HepG2 (cell line): Measurements from ENCODE around the gene GDPGP1. TPM values are rescaled to one million over a fixed set of nuclear protein-coding genes. Genes with fewer than 3 reads are reported as not detected.
"Not testable (repeated sequence)": the region's sequence is repeated elsewhere in the genome, so short reads cannot be mapped to it uniquely, and the experiment has no call there.

Experiments used
- ATAC-seq: fragments of 200-7000 bp; cut with Tn5 transposase; 3 replicates; pipeline ENCODE4 v1.9.1; 2020; ENCODE audit warnings: mild to moderate bottlenecking, moderate library complexity
- BruUV-seq: library from RNA; stranded (reverse); fragments of 400-500 nt; replicated peaks from 2 replicates; lab custom pipeline; 2021; lab: Mats Ljungman, UMichigan
- CTCF ChIA-PET: fragments of 300-600 bp; formaldehyde crosslinking; extraction: SDS; loops from one replicate; lab custom pipeline; 2021; ENCODE audit warnings: low total read pairs, inconsistent platforms, low intra/inter-chr PET ratio; lab: Yijun Ruan, JAX
- POLR2A ChIA-PET: fragments of 350-600 bp; sonication (Branson Sonifier 250); formaldehyde crosslinking; loops from one replicate; lab custom pipeline; 2020; ENCODE audit warnings: antibody characterized with exemption, inconsistent platforms; lab: Yijun Ruan, JAX
- DNase-seq: peaks from one replicate; pipeline ENCODE4 v3.0.0-alpha.2; 2015; ENCODE audit warnings: low spot score
- FAIRE-seq: peaks from 3 replicates; lab custom pipeline; 2011; peaks lifted over from hg19 to GRCh38; lab: Jason Lieb, UNC
- H2AFZ ChIP-seq: one replicate; pipeline ENCODE4 v1.6.1; 2011; ENCODE audit warnings: low read length, inconsistent platforms
- H3K27ac ChIP-seq: fragments of 300-600 bp; 3 replicates; pipeline ENCODE4 v1.8.0; 2011; ENCODE audit warnings: mixed run types, mild to moderate bottlenecking, mixed read lengths, low read length, inconsistent platforms; ENCODE audit not compliant: insufficient read depth; ENCODE audit errors: extremely low read length
- H3K27me3 ChIP-seq, 2 experiments: fragments of 200-600 bp in 1 of 2; 2 replicates in 1 of 2; 3 replicates in 1 of 2; pipeline versions ENCODE4 v1.6.0 to v1.8.0; 2011; ENCODE audit warnings: low read length in 2 of 2, mild to moderate bottlenecking in 2 of 2, moderate library complexity in 2 of 2, inconsistent platforms in 1 of 2; ENCODE audit not compliant: insufficient read depth in 2 of 2, control insufficient read depth in 1 of 2
- H3K36me3 ChIP-seq, 2 experiments: fragments of 200-600 bp in 1 of 2; replicated peaks in 1 of 2; 2 replicates in 1 of 2; 3 replicates in 1 of 2; pipeline versions ENCODE4 v1.5.1 to v1.8.0; 2011; ENCODE audit warnings: low read length in 2 of 2, inconsistent platforms in 1 of 2; ENCODE audit not compliant: insufficient read depth in 2 of 2, control insufficient read depth in 1 of 2
- H3K4me1 ChIP-seq: 2 replicates; pipeline ENCODE4 v1.5.1; 2012; ENCODE audit warnings: low read length, inconsistent platforms; ENCODE audit not compliant: insufficient read depth
- H3K4me2 ChIP-seq: 2 replicates; pipeline ENCODE4 v1.6.0; 2011; ENCODE audit warnings: low read depth, low read length, inconsistent platforms
- H3K4me3 ChIP-seq, 3 experiments: fragments of 200-600 bp in 1 of 3; sonication (generic), shearing (Covaris generic) in 1 of 3; replicated peaks in 1 of 3; 2 replicates each; pipeline ENCODE4 v1.5.1; 2011 to 2016; ENCODE audit warnings: low read length in 3 of 3, inconsistent platforms in 2 of 3, low read depth in 2 of 3, mild to moderate bottlenecking in 2 of 3, control low read depth in 1 of 3, mixed read lengths in 1 of 3; ENCODE audit not compliant: insufficient read depth in 1 of 3
- H3K79me2 ChIP-seq: one replicate; pipeline ENCODE4 v1.6.1; 2011; ENCODE audit warnings: low read length, inconsistent platforms; ENCODE audit not compliant: insufficient read depth
- H3K9ac ChIP-seq: 2 replicates; pipeline ENCODE4 v1.6.0; 2011; ENCODE audit warnings: mild to moderate bottlenecking, low read depth, low read length, inconsistent platforms; ENCODE audit not compliant: insufficient read depth
- H3K9me3 ChIP-seq: 2 replicates; pipeline ENCODE4 v1.5.1; 2012; ENCODE audit warnings: mild to moderate bottlenecking, low read length
- H4K20me1 ChIP-seq: 2 replicates; pipeline ENCODE4 v1.6.0; 2011; ENCODE audit warnings: inconsistent platforms, mild to moderate bottlenecking, low read length, moderate library complexity; ENCODE audit not compliant: insufficient read depth
- FOSL2 ChIP-seq: sonication (generic); formaldehyde crosslinking; IDR thresholded peaks from 2 replicates; pipeline ENCODE4 v1.4.0; 2020; ENCODE audit warnings: missing genetic modification reagents
- SSRP1 ChIP-seq: IDR thresholded peaks from 2 replicates; pipeline ENCODE4 v1.6.1; 2016; ENCODE audit warnings: control low read depth
- TCF7 ChIP-seq: sonication (generic); IDR thresholded peaks from 2 replicates; pipeline ENCODE4 v1.6.1; 2016; ENCODE audit warnings: antibody characterized with exemption, low read depth
- ZBTB8A ChIP-seq: sonication (generic); formaldehyde crosslinking; IDR thresholded peaks from 2 replicates; pipeline ENCODE4 v1.4.0; 2020; ENCODE audit warnings: mild to moderate bottlenecking, low read depth, missing genetic modification reagents, borderline replicate concordance
- ZNF577 ChIP-seq: sonication (generic); formaldehyde crosslinking; IDR thresholded peaks from 2 replicates; pipeline ENCODE4 v1.4.0; 2020; ENCODE audit warnings: mild to moderate bottlenecking, low read depth, missing genetic modification reagents, borderline replicate concordance
- WGBS: methylation state at CpG from one replicate; pipeline ENCODE4 v1.1.6; 2017; ENCODE audit warnings: low lambda C conversion rate; 5-methylcytosine and 5-hydroxymethylcytosine counted together
- in situ Hi-C: cut with HindIII; loops from 2 replicates; pipeline ENCODE4 v1.10.0; 2017; ENCODE audit warnings: low pct_unique_long_range_greater_than_20kb; ENCODE audit not compliant: extremely low pct_ligation_motif_present
- intact Hi-C: fragments of 100-400 bp; cut with micrococcal nuclease; formaldehyde crosslinking; loops from one replicate; pipeline ENCODE4 v1.10.0; 2022; ENCODE audit not compliant: unreplicated experiment
- polyA plus RNA-seq, 8 experiments: library from polyadenylated mRNA; depleted of rRNA in 3 of 8; stranded (reverse) in 7 of 8; unstranded in 1 of 8; fragments of >200 nt; fragmentation: Illumina TruSeq in 4 of 8; extraction: Trizol in 4 of 8; gene quantifications; 2 replicates each; pipeline versions ENCODE4 v1.2.1 to v1.2.3, GENCODE V29; 2011 to 2016; ENCODE audit warnings: low read depth in 4 of 8, missing spikeins in 1 of 8, mixed read lengths in 1 of 8; ENCODE audit not compliant: insufficient read depth in 1 of 8
- total RNA-seq, 5 experiments: library from RNA; depleted of rRNA; stranded (reverse); fragments of >200 nt; fragmentation: Illumina TruSeq; extraction: Trizol; gene quantifications; 2 replicates each; pipeline ENCODE4 v1.2.3, GENCODE V29; 2016; ENCODE audit warnings: low read depth in 1 of 5
- TF ChIP-seq, protein P1 (sequence below), 2 experiments: sonication (generic) in 1 of 2; formaldehyde crosslinking in 1 of 2; IDR thresholded peaks; 2 replicates each; pipeline versions ENCODE4 v1.5.1 to v1.6.1; 2011 to 2020; ENCODE audit warnings: borderline replicate concordance in 1 of 2, low read depth in 1 of 2, low read length in 1 of 2, mild to moderate bottlenecking in 1 of 2, missing genetic modification reagents in 1 of 2, moderate library complexity in 1 of 2

The GDPGP1 gene
- total and polyA plus RNA-seq, 2 of the 13 experiments (the other 11 are each of a cell fraction or from before 2014, with no cell fraction given) = 1.5 to 4.3 TPM

DNA sequence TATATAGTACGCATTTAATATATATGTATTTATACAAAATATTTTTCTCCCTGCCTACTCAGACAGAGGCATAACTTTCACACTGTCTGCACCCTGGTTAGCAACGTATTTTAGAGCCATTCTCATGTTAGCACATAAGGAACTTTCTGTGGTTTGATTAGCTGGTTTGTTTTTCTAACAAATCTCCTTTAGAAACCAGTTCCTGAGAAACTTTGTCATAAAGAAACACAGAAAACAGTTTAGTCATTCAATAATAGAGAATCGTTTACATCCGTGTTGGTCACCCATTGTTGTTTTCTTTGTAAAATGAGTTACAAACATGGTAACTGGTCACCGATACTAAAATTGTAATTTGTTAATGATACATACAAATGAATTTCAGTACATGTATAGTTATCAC, 25.5 kb downstream of the GDPGP1 start (continued):
- TF ChIP-seq, protein P1, sequence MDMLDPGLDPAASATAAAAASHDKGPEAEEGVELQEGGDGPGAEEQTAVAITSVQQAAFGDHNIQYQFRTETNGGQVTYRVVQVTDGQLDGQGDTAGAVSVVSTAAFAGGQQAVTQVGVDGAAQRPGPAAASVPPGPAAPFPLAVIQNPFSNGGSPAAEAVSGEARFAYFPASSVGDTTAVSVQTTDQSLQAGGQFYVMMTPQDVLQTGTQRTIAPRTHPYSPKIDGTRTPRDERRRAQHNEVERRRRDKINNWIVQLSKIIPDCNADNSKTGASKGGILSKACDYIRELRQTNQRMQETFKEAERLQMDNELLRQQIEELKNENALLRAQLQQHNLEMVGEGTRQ (IDR thresholded peaks at IDR 0.05; ENCODE audit: low read depth, low read length) = no peak
- TF ChIP-seq, protein P1 (CRISPR knock-in tag; IDR thresholded peaks at IDR 0.05; ENCODE audit: borderline replicate concordance) = no peak
- TF ChIP-seq SSRP1 (no peak), ZBTB8A (CRISPR knock-in tag) (no peak)

DNA sequence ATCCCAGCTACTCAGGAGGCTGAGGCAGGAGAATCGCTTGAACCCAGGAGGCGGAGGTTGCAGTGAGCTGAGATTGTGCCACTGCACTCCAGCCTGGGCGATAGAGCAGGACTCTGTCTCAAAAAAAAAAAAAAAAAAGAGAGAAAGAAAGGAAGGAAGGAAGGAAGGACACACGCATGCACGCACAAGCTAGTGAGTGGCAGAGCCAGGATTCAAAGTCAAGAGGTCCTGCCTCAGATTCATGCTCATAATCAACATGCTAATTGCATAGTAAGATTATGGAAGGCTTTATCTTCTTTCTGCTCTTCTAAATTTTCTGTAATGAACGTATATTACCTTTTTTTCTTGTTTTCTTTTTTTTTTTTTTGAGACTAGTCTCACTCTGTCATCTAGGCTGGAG, 26.7 kb downstream of the GDPGP1 start:
- FAIRE-seq, in situ Hi-C loops, H3K27me3 ChIP-seq, H2AFZ ChIP-seq, H3K79me2 ChIP-seq, BruUV-seq, H4K20me1 ChIP-seq, ATAC-seq, CTCF ChIA-PET, DNase-seq, H3K36me3 ChIP-seq, intact Hi-C loops, H3K9me3 ChIP-seq, H3K9ac ChIP-seq, H3K4me2 ChIP-seq, H3K27ac ChIP-seq, H3K4me3 ChIP-seq: not testable (repeated sequence)
- WGBS = 88% methylated on average over 6 of the region's 6 CpGs
- peaks cover 36% of the 10 kb centered on the region for H3K4me1 ChIP-seq
- POLR2A ChIA-PET = interaction anchor here (4.0 kb wide), 1 partner anchor 11 kb away, joined by 20 read pairs; the partner anchor contains the start of gene TTLL13

DNA sequence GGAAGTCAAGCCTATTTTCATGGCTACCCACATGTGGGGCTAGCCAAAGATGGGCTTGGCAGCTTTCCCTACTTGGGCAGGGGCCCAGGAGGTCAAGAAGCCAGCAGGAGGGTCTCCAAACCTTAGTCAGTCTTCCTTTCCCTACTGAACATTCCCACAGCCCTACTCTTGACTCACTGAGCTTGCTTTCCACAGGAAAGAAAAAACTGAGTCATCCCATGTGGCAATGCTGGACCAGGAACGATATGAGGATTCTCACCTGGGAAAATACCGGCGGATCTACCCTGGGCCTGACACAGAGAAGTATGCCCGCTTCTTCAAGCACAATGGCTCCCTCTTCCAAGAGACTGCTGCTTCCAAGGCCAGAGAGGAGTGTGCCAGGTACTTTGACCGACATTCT, 27.8 kb downstream of the GDPGP1 start:
- in situ Hi-C loops = no loop called here
- no peak overlapping the region for H3K4me2 ChIP-seq

More for the DNA sequence above, 27.8 kb downstream of the GDPGP1 start:
- Histone ChIP-seq H3K27me3 (no peaks in the 10 kb centered on the region; a peak in 1 of 5 replicates), H4K20me1 (no peaks in the 10 kb centered on the region), H3K79me2 (peaks cover 13% of the 10 kb centered on the region), H3K4me3 (no peak overlapping the region), H3K9ac (no peak overlapping the region), H3K4me1 (peaks cover 40% of the 10 kb centered on the region), H3K36me3 (no peaks in the 10 kb centered on the region), H3K27ac (no peak overlapping the region), H3K9me3 (no peaks in the 10 kb centered on the region), H2AFZ (no peak overlapping the region)
- CTCF ChIA-PET = no interaction called here
- 67% methylated on average over 5 of the region's 5 CpGs for WGBS
- intact Hi-C loops = no loop called here
- POLR2A ChIA-PET = interaction anchor here (2.4 to 4.0 kb wide), 2 partner anchors 12 to 28 kb away, joined by 7 to 20 read pairs; partner anchors contain the start of genes CIB1, GDPGP1 and TTLL13
- FAIRE-seq (no peak), ATAC-seq (no peak), DNase-seq (no peak)
- no TSS peak for BruUV-seq
- 0 out of 2 replicates have a peak, but pooled peaks have one; percentile 18 for TF ChIP-seq FOSL2 (CRISPR knock-in tag)
- no peak for TF ChIP-seq ZNF577
- no peak for TF ChIP-seq TCF7
